ENCODE measurements around the gene ACSF3.

GRCh38 chr16:89066721-89067120 lies 26.9 kb upstream of the ACSF3 start:
- TF ChIP-seq, protein P1, sequence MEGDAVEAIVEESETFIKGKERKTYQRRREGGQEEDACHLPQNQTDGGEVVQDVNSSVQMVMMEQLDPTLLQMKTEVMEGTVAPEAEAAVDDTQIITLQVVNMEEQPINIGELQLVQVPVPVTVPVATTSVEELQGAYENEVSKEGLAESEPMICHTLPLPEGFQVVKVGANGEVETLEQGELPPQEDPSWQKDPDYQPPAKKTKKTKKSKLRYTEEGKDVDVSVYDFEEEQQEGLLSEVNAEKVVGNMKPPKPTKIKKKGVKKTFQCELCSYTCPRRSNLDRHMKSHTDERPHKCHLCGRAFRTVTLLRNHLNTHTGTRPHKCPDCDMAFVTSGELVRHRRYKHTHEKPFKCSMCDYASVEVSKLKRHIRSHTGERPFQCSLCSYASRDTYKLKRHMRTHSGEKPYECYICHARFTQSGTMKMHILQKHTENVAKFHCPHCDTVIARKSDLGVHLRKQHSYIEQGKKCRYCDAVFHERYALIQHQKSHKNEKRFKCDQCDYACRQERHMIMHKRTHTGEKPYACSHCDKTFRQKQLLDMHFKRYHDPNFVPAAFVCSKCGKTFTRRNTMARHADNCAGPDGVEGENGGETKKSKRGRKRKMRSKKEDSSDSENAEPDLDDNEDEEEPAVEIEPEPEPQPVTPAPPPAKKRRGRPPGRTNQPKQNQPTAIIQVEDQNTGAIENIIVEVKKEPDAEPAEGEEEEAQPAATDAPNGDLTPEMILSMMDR (IDR thresholded peaks at IDR 0.05) = no peak
- TF ChIP-seq POLR2A (IDR thresholded peaks at IDR 0.05) (no peak), EP300 (IDR thresholded peaks at IDR 0.05) (no peak)
